ENCODE measurements around the gene EEIG2.
"Not testable (repeated sequence)": the region's sequence is repeated elsewhere in the genome, so short reads cannot be mapped to it uniquely, and the experiment has no call there.

The EEIG2 gene

GRCh38 chr1:108559215-108560186, at the start of gene EEIG2:
Gene EEIG2 (plus strand): TSS chr1:108560100. CDS start chr1:108560429, 329 bp downstream.
- peak; percentile 70 to 89 (median 76) for DNase-seq (ENCODE audit: low read depth in 2 of 3, low spot score in 2 of 3)

GRCh38 chr1:108511764-108512163, 48.1 kb upstream of the EEIG2 start:
- DNase-seq (ENCODE audit: low read depth in 2 of 3, low spot score in 2 of 3): no peak

GRCh38 chr1:108512239-108513043, 47.5 kb upstream of the EEIG2 start:
- DNase-seq (ENCODE audit: low read depth in 2 of 3, low spot score in 2 of 3): no peak

- DNase-seq (ENCODE audit: low read depth in 2 of 3, low spot score in 2 of 3): no peak
Observed at GRCh38 chr1:108513044-108513415, 46.9 kb upstream of the EEIG2 start.

- not testable (repeated sequence) for DNase-seq (ENCODE audit: low read depth in 2 of 3, low spot score in 2 of 3)
Observed at GRCh38 chr1:108513914-108514313, 46.0 kb upstream of the EEIG2 start.

- not testable (repeated sequence) for DNase-seq (ENCODE audit: low read depth in 2 of 3, low spot score in 2 of 3)
Observed at GRCh38 chr1:108517301-108517897, 42.5 kb upstream of the EEIG2 start.

GRCh38 chr1:108521990-108522393, 37.9 kb upstream of the EEIG2 start:
- DNase-seq (ENCODE audit: low read depth in 2 of 3, low spot score in 2 of 3): no peak

- DNase-seq (ENCODE audit: low read depth in 2 of 3, low spot score in 2 of 3): no peak
Observed at GRCh38 chr1:108523829-108524228, 36.1 kb upstream of the EEIG2 start.

- DNase-seq (ENCODE audit: low read depth in 2 of 3, low spot score in 2 of 3): no peak
Observed at GRCh38 chr1:108524676-108525075, 35.2 kb upstream of the EEIG2 start.

GRCh38 chr1:108527135-108527534, 32.8 kb upstream of the EEIG2 start:
- no peak for DNase-seq (ENCODE audit: low read depth in 2 of 3, low spot score in 2 of 3)

- no peak for DNase-seq (ENCODE audit: low read depth in 2 of 3, low spot score in 2 of 3)
Observed at GRCh38 chr1:108527837-108528236, 32.1 kb upstream of the EEIG2 start.

- no peak for DNase-seq (ENCODE audit: low read depth in 2 of 3, low spot score in 2 of 3)
Observed at GRCh38 chr1:108531444-108531843, 28.5 kb upstream of the EEIG2 start.

GRCh38 chr1:108532730-108533129, 27.2 kb upstream of the EEIG2 start:
- no peak for DNase-seq (ENCODE audit: low read depth in 2 of 3, low spot score in 2 of 3)

- DNase-seq (ENCODE audit: low read depth in 2 of 3, low spot score in 2 of 3): peak in 1 of 3 experiments; percentile 17
Observed at GRCh38 chr1:108533351-108534083, 26.4 kb upstream of the EEIG2 start.

GRCh38 chr1:108534759-108535158, 25.1 kb upstream of the EEIG2 start:
- DNase-seq (ENCODE audit: low read depth in 2 of 3, low spot score in 2 of 3): no peak

GRCh38 chr1:108535315-108535897, 24.5 kb upstream of the EEIG2 start:
- not testable (repeated sequence) for DNase-seq (ENCODE audit: low read depth in 2 of 3, low spot score in 2 of 3)

- DNase-seq (ENCODE audit: low read depth in 2 of 3, low spot score in 2 of 3): not testable (repeated sequence)
Observed at GRCh38 chr1:108536021-108536420, 23.9 kb upstream of the EEIG2 start.

GRCh38 chr1:108536791-108537190, 23.1 kb upstream of the EEIG2 start:
- DNase-seq (ENCODE audit: low read depth in 2 of 3, low spot score in 2 of 3): not testable (repeated sequence)

- no peak for DNase-seq (ENCODE audit: low read depth in 2 of 3, low spot score in 2 of 3)
Observed at GRCh38 chr1:108537976-108538375, 21.9 kb upstream of the EEIG2 start.

- no peak for DNase-seq (ENCODE audit: low read depth in 2 of 3, low spot score in 2 of 3)
Observed at GRCh38 chr1:108540977-108541376, 18.9 kb upstream of the EEIG2 start.
